Right cardiac atrium (tissue), 5 donors: ENCODE data around the gene SLIT1. TPM values are rescaled to one million over a fixed set of nuclear protein-coding genes. Genes with fewer than 3 reads are reported as not detected.
A peak's percentile ranks its signal among the peaks of the same experiment; 100 is the strongest.

Source experiments
- ATAC-seq, 2 donors: fragments of 200-7000 bp; cut with Tn5 transposase; one replicate each; pipeline versions ENCODE4 v1.8.0 to v1.9.1; 2020; ENCODE audit warnings: moderate library complexity in 2 of 2, mild to moderate bottlenecking in 1 of 2
- DNase-seq, 3 donors: peaks; one replicate each; pipeline ENCODE4 v3.0.0-alpha.2; 2020
- H3K27ac ChIP-seq: one replicate; pipeline ENCODE4 v1.5.1; 2013; ENCODE audit warnings: mild to moderate bottlenecking, low read length, control low read depth, moderate library complexity
- H3K27me3 ChIP-seq: one replicate; pipeline ENCODE4 v1.6.1; 2013; ENCODE audit not compliant: control insufficient read depth, insufficient read depth
- H3K4me1 ChIP-seq: one replicate; pipeline ENCODE4 v1.6.1; 2013; ENCODE audit warnings: low read length; ENCODE audit not compliant: control insufficient read depth, insufficient read depth
- H3K4me3 ChIP-seq: one replicate; pipeline ENCODE4 v1.5.1; 2013; ENCODE audit warnings: low read length, control low read depth
- H3K9me3 ChIP-seq: one replicate; pipeline ENCODE4 v1.6.1; 2013; ENCODE audit warnings: low read length; ENCODE audit not compliant: control insufficient read depth
- WGBS: extraction: QIAGEN DNeasy Blood & Tissue Kit; methylation state at CpG from one replicate; pipeline ENCODE4 v1.1.7; 2013; 5-methylcytosine and 5-hydroxymethylcytosine counted together
- intact Hi-C, 4 donors: fragments of 100-400 bp; cut with DNase I; formaldehyde crosslinking; loops; one replicate each; pipeline versions ENCODE4 v1.11.0 to v1.14.0; 2022 to 2023
- polyA plus RNA-seq: library from polyadenylated mRNA; stranded (reverse); fragments of 200-250 nt; gene quantifications from one replicate; pipeline ENCODE4 v1.2.3, GENCODE V29; 2013
- total RNA-seq, 4 donors: library from RNA; stranded (reverse); fragmentation: NEBNext Ultra II Directional; extraction: Animal tissue kit (Norgen Biotek cat#: 25700); gene quantifications; one replicate each; pipeline ENCODE4 v1.2.1, GENCODE V29; 2021
- donor health status: healthy with polysubstance abuse.
- donor health status: DM: no; HTN: yes; CAD: no.
- donor health status: DM: no; HTN: no; CAD: no.
- donor health status: DM: no; HTN: yes; CAD: no; lungs with severe emphysema.
- donor health status: DM: yes; HTN: yes; CAD: no.

SLIT1 gene
- total and polyA plus RNA-seq, 5 donors, result 0.11 to 0.29 (median 0.17) TPM

- Histone ChIP-seq H3K27me3 (no peaks in the 10 kb centered on the region), H3K9me3 (no peaks in the 10 kb centered on the region), H3K4me3 (no peak overlapping the region), H3K4me1 (no peaks in the 10 kb centered on the region), H3K27ac (no peak overlapping the region)
- ATAC-seq (no peak), DNase-seq (no peak)
- intact Hi-C loops, result no loop called here
- 72% methylated on average over 2 of the region's 2 CpGs for WGBS
Measured at GRCh38 chr10:97078938-97079445, 106.8 kb downstream of the SLIT1 start.

GRCh38 chr10:97078261-97078937, 107.4 kb downstream of the SLIT1 start:
- Histone ChIP-seq H3K27me3 (no peaks in the 10 kb centered on the region), H3K4me3 (no peak overlapping the region), H3K4me1 (no peaks in the 10 kb centered on the region), H3K27ac (no peak overlapping the region), H3K9me3 (no peaks in the 10 kb centered on the region)
- intact Hi-C loops, result no loop called here
- DNase-seq, result no peak
- 83% methylated on average over 14 of the region's 14 CpGs for WGBS
- no peak for ATAC-seq

- H3K27me3 ChIP-seq, result no peaks in the 10 kb centered on the region
Measured at GRCh38 chr10:97076781-97077180, 109.0 kb downstream of the SLIT1 start.

GRCh38 chr10:97075961-97076525, 109.7 kb downstream of the SLIT1 start:
- no peaks in the 10 kb centered on the region for H3K4me1 ChIP-seq
- no peak overlapping the region for H3K27ac ChIP-seq
- H3K27me3 ChIP-seq, result no peaks in the 10 kb centered on the region
- no peaks in the 10 kb centered on the region for H3K9me3 ChIP-seq
- intact Hi-C loops, result no loop called here
- ATAC-seq, result no peak
- 71% methylated on average over 7 of the region's 7 CpGs for WGBS
- DNase-seq, result no peak
- H3K4me3 ChIP-seq, result no peak overlapping the region

More at GRCh38 chr10:97076781-97077180, 109.0 kb downstream of the SLIT1 start:
- Histone ChIP-seq H3K4me3 (no peak overlapping the region), H3K27ac (no peak overlapping the region), H3K9me3 (no peaks in the 10 kb centered on the region), H3K4me1 (no peaks in the 10 kb centered on the region)
- ATAC-seq (no peak), DNase-seq (no peak)
- WGBS, result 70% methylated on average over 6 of the region's 6 CpGs
- intact Hi-C loops, result no loop called here

GRCh38 chr10:97075421-97075820, 110.3 kb downstream of the SLIT1 start:
- intact Hi-C loops, result no loop called here
- Histone ChIP-seq H3K27me3 (no peaks in the 10 kb centered on the region), H3K9me3 (no peaks in the 10 kb centered on the region), H3K27ac (no peak overlapping the region), H3K4me1 (no peaks in the 10 kb centered on the region), H3K4me3 (no peak overlapping the region)
- ATAC-seq (no peak), DNase-seq (no peak)
- 54% methylated on average over 7 of the region's 7 CpGs for WGBS

GRCh38 chr10:97074256-97075145, 111.3 kb downstream of the SLIT1 start:
- intact Hi-C loops, result loop anchor here in 2 of 4 donors (5.0 kb wide), 2 partner anchors 43 to 133 kb away; no protein-coding TSS in a partner anchor
- no peaks in the 10 kb centered on the region for H3K4me1 ChIP-seq
- H3K9me3 ChIP-seq, result peaks cover 1% of the 10 kb centered on the region
- no peak overlapping the region for H3K4me3 ChIP-seq
- no peak overlapping the region for H3K27ac ChIP-seq
- WGBS, result 55% methylated on average over 15 of the region's 15 CpGs
- no peaks in the 10 kb centered on the region for H3K27me3 ChIP-seq
- DNase-seq (no peak), ATAC-seq (no peak)

- ATAC-seq, result peak; percentile 58 to 83
- no peak overlapping the region for H3K4me3 ChIP-seq
- intact Hi-C loops, result loop anchor here (2.0 to 5.0 kb wide), 3 partner anchors 44 to 138 kb away; no protein-coding TSS in a partner anchor
- peak; percentile 75 to 93 (median 90) for DNase-seq
- no peaks in the 10 kb centered on the region for H3K27me3 ChIP-seq
- no peak overlapping the region for H3K27ac ChIP-seq
- H3K9me3 ChIP-seq, result peaks cover 1% of the 10 kb centered on the region
- no peaks in the 10 kb centered on the region for H3K4me1 ChIP-seq
- 41% methylated on average over 21 of the region's 21 CpGs for WGBS
Measured at GRCh38 chr10:97072851-97073665, 112.7 kb downstream of the SLIT1 start.

- intact Hi-C loops, result loop anchor here in 3 of 4 donors (2.0 to 5.0 kb wide), 3 partner anchors 45 to 136 kb away; no protein-coding TSS in a partner anchor
- Histone ChIP-seq H3K27me3 (no peaks in the 10 kb centered on the region), H3K4me1 (no peaks in the 10 kb centered on the region), H3K4me3 (no peak overlapping the region), H3K9me3 (peaks cover 1% of the 10 kb centered on the region), H3K27ac (no peak overlapping the region)
- DNase-seq (no peak), ATAC-seq (no peak)
- 80% methylated on average over 7 of the region's 7 CpGs for WGBS
Measured at GRCh38 chr10:97071496-97071895, 114.3 kb downstream of the SLIT1 start.

GRCh38 chr10:97069576-97070362, 116.0 kb downstream of the SLIT1 start:
- H3K27me3 ChIP-seq, result no peaks in the 10 kb centered on the region
- no peak for ATAC-seq
- intact Hi-C loops, result loop anchor here in 3 of 4 donors (2.0 to 5.0 kb wide), 3 partner anchors 47 to 138 kb away; no protein-coding TSS in a partner anchor

GRCh38 chr10:97069026-97069425, 116.7 kb downstream of the SLIT1 start:
- Histone ChIP-seq H3K4me3 (no peak overlapping the region), H3K4me1 (no peaks in the 10 kb centered on the region), H3K27ac (no peak overlapping the region), H3K27me3 (no peaks in the 10 kb centered on the region), H3K9me3 (peaks cover 1% of the 10 kb centered on the region)
- ATAC-seq, result no peak
- WGBS, result 82% methylated on average over 2 of the region's 2 CpGs
- no peak for DNase-seq
- intact Hi-C loops, result no loop called here

More at GRCh38 chr10:97069576-97070362, 116.0 kb downstream of the SLIT1 start:
- H3K4me1 ChIP-seq, result no peaks in the 10 kb centered on the region
- no peak overlapping the region for H3K27ac ChIP-seq
- peaks cover 1% of the 10 kb centered on the region for H3K9me3 ChIP-seq
- H3K4me3 ChIP-seq, result no peak overlapping the region
- no peak for DNase-seq
- WGBS, result 76% methylated on average over 11 of the region's 11 CpGs
